ENCODE results near the gene KRT15. TPM values are rescaled to one million over a fixed set of nuclear protein-coding genes. Genes with fewer than 3 reads are reported as not detected.

Gene KRT15
- total and polyA plus RNA-seq, 2 experiments from 2014 or later = 6.8 to 10.6 TPM

GRCh38 chr17:41486316-41486715 lies 32.4 kb downstream of the KRT15 start:
- Histone ChIP-seq H3K36me3 (replicated peaks; ENCODE audit: insufficient read depth, low read depth) (no peaks in the 10 kb centered on the region), H3K4me1 (ENCODE audit: insufficient read depth) (peaks cover 8% of the 10 kb centered on the region), H3K27ac (no peak overlapping the region), H3K9me2 (replicated peaks; ENCODE audit: insufficient read depth) (no peaks in the 10 kb centered on the region), H2AFZ (no peak overlapping the region), H3K9me3 (ENCODE audit: low read depth) (no peaks in the 10 kb centered on the region), H4K20me1 (ENCODE audit: insufficient read depth, poor library complexity, severe bottlenecking) (no peaks in the 10 kb centered on the region), H3K79me2 (no peaks in the 10 kb centered on the region), H3K27me3 (no peaks in the 10 kb centered on the region), H3K4me2 (no peak overlapping the region), H3K4me3 (no peak overlapping the region)
- WGBS (ENCODE audit: low lambda C conversion rate, missing lambda C conversion rate) = 94% methylated on average over 13 of the region's 13 CpGs
- DNase-seq (ENCODE audit: low spot score) = no peak
- TF ChIP-seq EZH2 (IDR thresholded peaks at IDR 0.05; ENCODE audit: borderline replicate concordance) (no peak), CTCF (IDR thresholded peaks at IDR 0.05; ENCODE audit: poor library complexity) (no peak), EZH2phosphoT487 (IDR thresholded peaks at IDR 0.05; ENCODE audit: low read depth, severe bottlenecking, unreplicated experiment) (no peak)

- DNase-seq (ENCODE audit: low spot score) = no peak
- TF ChIP-seq EZH2phosphoT487 (IDR thresholded peaks at IDR 0.05; ENCODE audit: low read depth, severe bottlenecking, unreplicated experiment) (no peak), CTCF (IDR thresholded peaks at IDR 0.05; ENCODE audit: poor library complexity) (no peak), EZH2 (IDR thresholded peaks at IDR 0.05; ENCODE audit: borderline replicate concordance) (no peak)
- no peaks in the 10 kb centered on the region for H3K36me3 ChIP-seq (replicated peaks; ENCODE audit: insufficient read depth, low read depth)
Measured at GRCh38 chr17:41484920-41485904, 33.5 kb downstream of the KRT15 start.

GRCh38 chr17:41483991-41484826 lies 34.5 kb downstream of the KRT15 start:
- Histone ChIP-seq H3K4me2 (no peak overlapping the region), H4K20me1 (ENCODE audit: insufficient read depth, poor library complexity, severe bottlenecking) (no peaks in the 10 kb centered on the region), H3K9me2 (replicated peaks; ENCODE audit: insufficient read depth) (no peaks in the 10 kb centered on the region), H3K4me3 (no peak overlapping the region), H2AFZ (no peak overlapping the region), H3K79me2 (no peaks in the 10 kb centered on the region), H3K4me1 (ENCODE audit: insufficient read depth) (peaks cover 8% of the 10 kb centered on the region), H3K36me3 (replicated peaks; ENCODE audit: insufficient read depth, low read depth) (no peaks in the 10 kb centered on the region), H3K9me3 (ENCODE audit: low read depth) (no peaks in the 10 kb centered on the region), H3K27me3 (no peaks in the 10 kb centered on the region), H3K27ac (no peak overlapping the region)
- DNase-seq (ENCODE audit: low spot score) = no peak
- WGBS (ENCODE audit: low lambda C conversion rate, missing lambda C conversion rate) = 70% methylated on average over 7 of the region's 7 CpGs
- TF ChIP-seq EZH2phosphoT487 (IDR thresholded peaks at IDR 0.05; ENCODE audit: low read depth, severe bottlenecking, unreplicated experiment) (no peak), EZH2 (IDR thresholded peaks at IDR 0.05; ENCODE audit: borderline replicate concordance) (no peak), CTCF (IDR thresholded peaks at IDR 0.05; ENCODE audit: poor library complexity) (no peak)

More at GRCh38 chr17:41484920-41485904, 33.5 kb downstream of the KRT15 start:
- 91% methylated on average over 8 of the region's 8 CpGs for WGBS (ENCODE audit: low lambda C conversion rate, missing lambda C conversion rate)
- H3K9me2 ChIP-seq (replicated peaks; ENCODE audit: insufficient read depth) = no peaks in the 10 kb centered on the region
- H3K9me3 ChIP-seq (ENCODE audit: low read depth) = no peaks in the 10 kb centered on the region
- H3K79me2 ChIP-seq = no peaks in the 10 kb centered on the region
- no peak overlapping the region for H2AFZ ChIP-seq
- no peaks in the 10 kb centered on the region for H4K20me1 ChIP-seq (ENCODE audit: insufficient read depth, poor library complexity, severe bottlenecking)
- peaks cover 8% of the 10 kb centered on the region for H3K4me1 ChIP-seq (ENCODE audit: insufficient read depth)
- H3K27ac ChIP-seq = no peak overlapping the region
- H3K4me2 ChIP-seq = no peak overlapping the region
- no peak overlapping the region for H3K4me3 ChIP-seq
- no peaks in the 10 kb centered on the region for H3K27me3 ChIP-seq
